Activated naive CD4-positive, alpha-beta T cell treated with anti-CD3 and anti-CD28 coated beads for 36 hours (primary cell): ENCODE data around the gene NPVF. TPM values are rescaled to one million over a fixed set of nuclear protein-coding genes. Genes with fewer than 3 reads are reported as not detected.

ENCODE experiments used
- CTCF ChIA-PET: fragments of 350-600 bp; sonication (Branson Sonifier 250); formaldehyde crosslinking; loops from one replicate; lab custom pipeline; 2021; ENCODE audit warnings: antibody characterized with exemption; lab: Charles Lee
- DNase-seq: peaks from one replicate; pipeline ENCODE4 v3.0.0-alpha.2; 2020
- H3K27ac Mint-ChIP-seq: one replicate; pipeline ENCODE4 v1.8.0; 2021; ENCODE audit warnings: mild to moderate bottlenecking, mixed read lengths
- H3K27me3 Mint-ChIP-seq: one replicate; pipeline ENCODE4 v1.8.0; 2021; ENCODE audit warnings: low read depth, mixed read lengths
- H3K36me3 Mint-ChIP-seq: one replicate; pipeline ENCODE4 v1.8.0; 2021; ENCODE audit warnings: low read depth, mixed read lengths
- H3K4me1 Mint-ChIP-seq: one replicate; pipeline ENCODE4 v1.8.0; 2021; ENCODE audit warnings: low read depth, mixed read lengths
- H3K4me3 Mint-ChIP-seq: one replicate; pipeline ENCODE4 v1.8.0; 2021; ENCODE audit warnings: mild to moderate bottlenecking, moderate library complexity, mixed read lengths
- H3K9me3 Mint-ChIP-seq: one replicate; pipeline ENCODE4 v1.8.0; 2021; ENCODE audit warnings: mixed read lengths
- intact Hi-C: fragments of 100-400 bp; cut with micrococcal nuclease; formaldehyde crosslinking; loops from one replicate; pipeline ENCODE4 v1.15.1; 2023
- total RNA-seq, 2 experiments: library from RNA; stranded (reverse); gene quantifications; one replicate each; pipeline ENCODE4 v1.2.3, GENCODE V29; 2021

The NPVF gene
- total RNA-seq, 2 experiments from 2014 or later: not detected

DNA sequence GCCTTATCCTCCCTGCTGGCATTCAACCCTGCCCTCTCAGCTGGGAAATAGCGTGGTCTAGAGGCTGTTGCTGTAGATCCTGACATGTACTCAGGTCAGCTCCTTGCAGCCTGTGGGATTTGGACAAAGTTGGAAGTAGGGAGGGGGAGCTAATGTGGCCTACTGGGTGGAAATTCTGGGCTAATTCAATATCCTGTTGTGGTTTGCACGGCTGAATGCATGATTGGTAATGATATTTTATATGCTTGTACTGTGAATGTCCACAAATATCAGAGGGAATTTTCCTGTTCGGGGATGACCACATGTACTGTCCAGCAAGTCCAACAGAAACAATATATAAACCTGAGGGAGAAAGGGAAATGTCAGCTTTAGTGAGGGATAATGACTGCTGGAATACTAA is 22.1 kb upstream of the NPVF start:
- Mint-ChIP-seq H3K9me3 (no peaks in the 10 kb centered on the region), H3K36me3 (no peaks in the 10 kb centered on the region), H3K27me3 (no peaks in the 10 kb centered on the region), H3K27ac (no peak overlapping the region), H3K4me1 (no peaks in the 10 kb centered on the region), H3K4me3 (no peak overlapping the region)
- CTCF ChIA-PET: interaction anchor here (1.0 to 3.0 kb wide), 3 partner anchors 9 to 315 kb away, joined by 3 to 10 read pairs (median 6); no protein-coding TSS in a partner anchor
- no peak for DNase-seq
- intact Hi-C loops: no loop called here

DNA sequence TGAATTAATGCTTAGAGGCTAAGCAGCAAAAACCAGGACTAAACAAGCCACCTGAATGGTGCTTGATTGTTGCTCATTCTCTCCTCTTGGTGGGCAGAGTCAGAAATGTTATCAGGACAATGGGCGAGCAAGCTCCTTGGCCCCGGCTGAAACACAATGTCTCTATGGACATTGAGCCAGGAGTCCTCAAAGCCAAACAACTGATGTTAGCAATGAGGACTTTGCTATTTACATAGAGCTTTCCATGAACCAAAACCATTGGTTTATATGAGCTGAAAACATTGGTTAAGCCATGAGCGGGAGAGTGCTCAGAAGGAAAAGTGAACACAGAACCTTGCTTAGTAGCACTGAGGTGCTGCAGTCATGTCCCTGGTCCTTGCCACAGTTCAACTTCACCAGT is 21.5 kb upstream of the NPVF start:
- no peak for DNase-seq
- intact Hi-C loops: no loop called here
- H3K27ac Mint-ChIP-seq: no peak overlapping the region
- H3K9me3 Mint-ChIP-seq: no peaks in the 10 kb centered on the region
- H3K27me3 Mint-ChIP-seq: no peaks in the 10 kb centered on the region
- H3K4me1 Mint-ChIP-seq: no peaks in the 10 kb centered on the region
- no peak overlapping the region for H3K4me3 Mint-ChIP-seq
- CTCF ChIA-PET: interaction anchor here (1.0 to 3.0 kb wide), 2 partner anchors 10 to 316 kb away, joined by 3 to 10 read pairs; no protein-coding TSS in a partner anchor
- no peaks in the 10 kb centered on the region for H3K36me3 Mint-ChIP-seq

DNA sequence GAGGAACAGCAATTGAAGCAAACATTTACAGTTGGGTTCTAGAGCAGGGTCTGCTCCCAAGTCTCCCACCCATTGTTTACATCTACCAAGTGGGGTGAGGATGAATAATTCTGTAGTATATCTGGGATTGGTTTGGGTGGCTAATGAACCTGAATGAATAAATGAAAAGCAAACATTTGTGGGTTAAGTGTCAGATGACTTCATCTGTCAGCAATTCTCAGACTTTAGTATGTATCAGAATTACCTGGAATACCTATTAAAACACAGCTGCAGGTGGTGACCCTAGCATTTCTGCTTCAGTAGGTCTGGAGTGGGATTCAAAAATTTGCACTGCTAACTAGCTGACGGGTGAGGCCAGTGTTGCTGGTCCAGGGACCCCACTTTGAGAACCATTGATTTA is 18.0 kb upstream of the NPVF start:
- no peaks in the 10 kb centered on the region for H3K9me3 Mint-ChIP-seq
- no peaks in the 10 kb centered on the region for H3K36me3 Mint-ChIP-seq
- no peak for DNase-seq
- peaks cover 2% of the 10 kb centered on the region for H3K27me3 Mint-ChIP-seq
- CTCF ChIA-PET: interaction anchor here (1.5 kb wide), 1 partner anchor 29 kb away, joined by 4 read pairs; no protein-coding TSS in a partner anchor
- H3K27ac Mint-ChIP-seq: no peak overlapping the region
- no peak overlapping the region for H3K4me3 Mint-ChIP-seq
- intact Hi-C loops: no loop called here
- no peaks in the 10 kb centered on the region for H3K4me1 Mint-ChIP-seq

DNA sequence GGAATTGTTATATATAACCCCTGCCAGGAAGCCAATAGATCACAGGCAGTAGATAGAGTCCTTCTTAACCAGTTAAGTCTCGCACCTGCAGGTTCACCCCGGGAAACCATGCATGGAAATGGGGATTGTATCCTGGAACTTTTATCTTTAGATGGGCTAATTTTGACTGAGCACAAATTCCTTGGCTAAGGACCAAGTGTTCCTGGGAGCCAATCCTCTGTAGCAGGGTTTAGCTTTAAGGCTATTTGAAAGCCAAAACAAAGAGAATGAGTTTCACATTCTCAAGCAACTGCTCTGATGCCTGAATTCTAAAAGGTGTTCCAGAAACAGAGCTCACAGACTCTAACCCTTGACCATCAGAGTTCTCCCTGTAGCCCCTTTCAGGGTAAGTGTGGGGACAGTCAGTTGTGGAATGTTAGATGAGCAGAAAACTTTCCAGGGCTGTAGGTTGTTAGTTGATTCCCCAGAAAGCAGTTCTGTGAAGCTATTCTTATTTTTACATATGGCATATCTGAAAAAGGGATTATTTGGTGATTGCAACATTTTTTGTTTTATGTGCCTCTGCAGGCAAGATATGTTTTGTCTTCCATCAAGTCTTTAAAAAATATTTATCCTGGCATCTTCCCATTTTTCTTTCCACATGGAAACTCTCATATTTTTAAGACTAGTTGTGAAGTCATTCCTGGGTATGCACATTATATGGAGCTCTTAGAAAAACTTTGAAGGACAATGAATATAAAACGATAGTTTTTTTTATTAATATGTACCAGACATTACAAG is 16.2 kb upstream of the NPVF start:
- Mint-ChIP-seq H3K27me3 (peaks cover 2% of the 10 kb centered on the region), H3K36me3 (no peaks in the 10 kb centered on the region), H3K27ac (no peak overlapping the region), H3K4me3 (no peak overlapping the region), H3K9me3 (no peaks in the 10 kb centered on the region), H3K4me1 (no peaks in the 10 kb centered on the region)
- no peak for DNase-seq
- intact Hi-C loops: no loop called here
- CTCF ChIA-PET: interaction anchor here (1.0 to 1.8 kb wide), 3 partner anchors 15 to 323 kb away, joined by 3 to 7 read pairs (median 6); no protein-coding TSS in a partner anchor

DNA sequence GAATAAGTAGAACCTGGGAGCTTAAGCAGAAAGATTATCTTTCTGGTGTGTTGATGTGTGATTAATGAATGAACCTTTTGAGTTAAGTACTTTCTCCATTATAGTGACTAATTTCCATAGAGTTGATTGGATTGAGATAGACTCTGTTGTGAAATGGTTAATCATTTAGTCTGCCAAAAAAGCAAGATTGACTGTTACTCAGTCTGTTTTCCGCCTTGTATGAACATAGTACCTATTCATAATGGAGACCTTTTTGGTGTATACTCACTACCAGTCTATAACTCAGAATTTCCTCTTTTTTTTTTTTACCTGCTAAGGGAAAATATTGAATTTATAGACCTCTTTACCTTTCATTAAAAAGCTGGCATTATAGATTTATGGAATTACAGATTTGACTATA is 14.4 kb upstream of the NPVF start:
- no peak for DNase-seq
- intact Hi-C loops: no loop called here
- H3K4me3 Mint-ChIP-seq: no peak overlapping the region
- H3K9me3 Mint-ChIP-seq: no peaks in the 10 kb centered on the region
- CTCF ChIA-PET: no interaction called here
- H3K27me3 Mint-ChIP-seq: peaks cover 4% of the 10 kb centered on the region
- H3K4me1 Mint-ChIP-seq: no peaks in the 10 kb centered on the region
- H3K27ac Mint-ChIP-seq: no peak overlapping the region
- no peaks in the 10 kb centered on the region for H3K36me3 Mint-ChIP-seq

DNA sequence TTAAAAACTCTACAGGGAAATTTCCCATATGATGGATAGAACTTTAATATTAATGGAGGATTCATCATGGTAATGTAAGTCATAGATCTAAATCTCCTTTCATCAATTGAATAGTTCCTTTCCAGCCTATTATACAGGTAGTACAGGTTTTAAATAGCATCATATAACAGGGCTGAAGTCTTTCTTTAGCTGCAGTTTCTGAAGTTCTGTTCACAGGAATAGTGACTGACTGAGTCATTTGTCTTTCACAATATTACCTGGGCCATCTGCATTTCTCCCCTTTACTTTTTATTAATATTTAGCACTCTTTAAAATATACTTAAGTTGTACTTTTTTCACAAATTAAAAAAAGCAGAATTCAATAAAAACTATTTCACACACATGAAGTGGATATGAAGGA is 12.6 kb upstream of the NPVF start:
- Mint-ChIP-seq H3K4me3 (no peak overlapping the region), H3K27me3 (peaks cover 4% of the 10 kb centered on the region), H3K27ac (no peak overlapping the region), H3K4me1 (no peaks in the 10 kb centered on the region), H3K9me3 (no peaks in the 10 kb centered on the region), H3K36me3 (no peaks in the 10 kb centered on the region)
- CTCF ChIA-PET: no interaction called here
- intact Hi-C loops: no loop called here
- no peak for DNase-seq

DNA sequence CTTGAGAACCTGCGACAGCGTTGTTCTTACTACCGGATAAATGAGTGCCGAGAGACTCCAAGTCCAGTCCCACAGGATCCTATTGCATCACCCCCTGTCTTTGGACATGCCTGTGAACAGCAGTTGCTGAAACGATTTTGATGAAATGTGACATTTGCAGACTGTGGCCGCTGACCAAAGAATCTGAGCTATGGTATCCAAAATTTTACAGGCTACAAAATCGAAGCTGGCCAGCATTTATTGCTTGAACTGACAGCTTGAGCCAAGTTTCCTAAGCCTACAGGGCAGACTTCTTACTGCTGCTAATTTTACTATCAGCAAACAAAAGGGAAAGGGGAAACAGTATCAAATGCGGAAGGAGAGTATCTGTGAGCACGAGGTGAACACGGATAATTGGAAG is 12.1 kb upstream of the NPVF start:
- Mint-ChIP-seq H3K4me1 (no peaks in the 10 kb centered on the region), H3K4me3 (no peak overlapping the region), H3K27ac (no peak overlapping the region), H3K27me3 (peaks cover 4% of the 10 kb centered on the region), H3K36me3 (no peaks in the 10 kb centered on the region), H3K9me3 (no peaks in the 10 kb centered on the region)
- intact Hi-C loops: no loop called here
- DNase-seq: no peak
- CTCF ChIA-PET: no interaction called here

DNA sequence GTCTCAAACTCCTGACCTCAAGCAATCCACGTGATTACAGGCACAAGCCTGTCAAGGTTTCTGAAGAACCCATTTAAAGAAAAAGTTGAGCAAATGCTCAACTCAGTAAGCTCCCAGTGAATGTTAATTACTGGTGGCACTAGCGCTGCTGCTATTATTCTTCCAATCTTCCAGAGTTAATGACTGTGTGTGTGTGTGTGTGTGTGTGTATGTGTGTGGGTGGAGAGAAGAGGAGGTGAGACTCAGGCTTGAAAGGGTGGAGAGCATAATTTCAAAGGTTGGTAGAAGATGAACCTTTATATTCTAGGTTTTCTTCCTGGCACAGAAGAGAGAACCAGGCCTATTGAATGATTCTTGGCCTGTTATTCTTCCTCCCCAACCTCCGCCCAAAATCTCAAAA is 11.6 kb upstream of the NPVF start:
- Mint-ChIP-seq H3K4me3 (no peak overlapping the region), H3K9me3 (no peaks in the 10 kb centered on the region), H3K27me3 (peaks cover 4% of the 10 kb centered on the region), H3K4me1 (no peaks in the 10 kb centered on the region), H3K27ac (no peak overlapping the region), H3K36me3 (no peaks in the 10 kb centered on the region)
- CTCF ChIA-PET: no interaction called here
- intact Hi-C loops: no loop called here
- DNase-seq: no peak

DNA sequence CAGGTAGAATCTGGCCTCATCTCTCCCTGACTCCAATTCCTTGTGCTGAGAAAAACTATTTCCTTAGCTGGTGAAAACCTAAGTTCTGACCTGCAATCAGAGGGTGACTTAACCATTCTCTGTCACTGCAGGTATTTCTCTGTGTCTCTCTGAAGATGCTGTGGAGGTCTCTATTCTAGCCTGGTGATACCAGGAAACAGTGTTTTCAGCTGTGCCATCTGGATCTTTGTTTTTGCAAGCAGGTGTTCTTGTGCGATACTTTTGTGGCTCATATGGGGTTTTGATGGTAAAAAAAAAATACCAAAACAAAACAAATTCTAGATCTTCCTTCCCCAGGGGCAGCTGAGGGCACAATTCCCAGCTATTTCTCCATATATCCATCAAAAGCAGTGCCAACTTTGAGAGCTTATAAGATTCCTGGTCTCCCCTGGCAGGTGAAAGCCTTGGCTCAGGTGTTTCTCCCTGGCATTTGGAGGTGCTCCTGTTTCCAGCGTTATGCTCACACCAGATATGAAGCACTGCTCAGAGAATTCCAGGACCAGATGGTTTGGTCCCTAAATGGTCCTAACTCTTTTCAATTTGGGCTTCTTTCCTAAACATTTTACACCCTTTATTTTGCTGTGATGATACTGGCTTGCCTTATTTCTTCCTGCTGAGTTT is 9.9 kb upstream of the NPVF start:
- no peaks in the 10 kb centered on the region for H3K36me3 Mint-ChIP-seq
- CTCF ChIA-PET: no interaction called here
- DNase-seq: no peak
- no peaks in the 10 kb centered on the region for H3K9me3 Mint-ChIP-seq
- H3K4me3 Mint-ChIP-seq: no peak overlapping the region
- no peaks in the 10 kb centered on the region for H3K4me1 Mint-ChIP-seq
- no peak overlapping the region for H3K27ac Mint-ChIP-seq
- intact Hi-C loops: no loop called here
- H3K27me3 Mint-ChIP-seq: peaks cover 4% of the 10 kb centered on the region

DNA sequence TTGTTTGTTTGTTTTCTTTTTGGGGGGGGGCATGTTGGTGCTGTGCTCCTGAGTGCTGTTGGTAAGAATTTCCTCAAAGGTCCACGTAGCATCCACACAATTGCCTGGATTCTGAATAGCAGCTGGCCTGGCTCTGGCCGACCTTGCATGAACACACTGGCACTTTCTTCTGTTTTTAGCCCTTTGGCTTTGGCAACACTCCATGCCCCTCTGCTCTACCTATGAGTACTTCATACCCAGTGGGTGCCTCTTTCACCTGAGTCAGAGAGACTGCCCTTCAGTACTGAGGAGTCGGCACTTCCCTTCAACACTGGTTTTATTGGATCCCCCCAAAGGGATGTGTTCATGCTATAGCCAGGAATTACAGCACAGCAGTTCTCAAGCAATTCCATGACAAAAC is 7.2 kb upstream of the NPVF start:
- H3K27ac Mint-ChIP-seq: no peak overlapping the region
- peaks cover 16% of the 10 kb centered on the region for H3K27me3 Mint-ChIP-seq
- H3K4me3 Mint-ChIP-seq: no peak overlapping the region
- H3K4me1 Mint-ChIP-seq: no peaks in the 10 kb centered on the region
- no peak for DNase-seq
- CTCF ChIA-PET: interaction anchor here (2.1 kb wide), 1 partner anchor 18 kb away, joined by 6 read pairs; no protein-coding TSS in a partner anchor
- H3K36me3 Mint-ChIP-seq: no peaks in the 10 kb centered on the region
- intact Hi-C loops: no loop called here
- H3K9me3 Mint-ChIP-seq: no peaks in the 10 kb centered on the region

DNA sequence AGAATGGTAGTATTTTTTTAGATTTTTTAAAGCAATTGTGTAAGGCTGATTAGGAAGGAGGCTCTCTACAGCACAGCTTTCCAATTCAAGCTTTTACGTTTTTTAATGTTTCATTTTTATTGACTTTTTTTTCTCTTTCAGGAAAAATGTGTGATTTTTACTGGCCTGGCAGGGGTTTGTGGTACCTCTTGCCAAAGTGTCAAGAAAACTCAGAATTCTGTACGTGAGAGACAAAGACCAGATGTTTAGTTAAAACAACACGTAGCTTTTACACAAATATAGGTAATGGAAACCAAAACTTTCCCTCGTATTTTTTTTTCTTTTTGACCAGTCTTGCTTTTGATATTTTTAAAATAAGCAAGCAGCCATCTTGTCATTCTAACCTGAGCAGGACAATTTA is 6.0 kb upstream of the NPVF start:
- Mint-ChIP-seq H3K9me3 (no peaks in the 10 kb centered on the region), H3K36me3 (no peaks in the 10 kb centered on the region), H3K4me1 (no peaks in the 10 kb centered on the region), H3K4me3 (no peak overlapping the region), H3K27ac (no peak overlapping the region), H3K27me3 (peaks cover 20% of the 10 kb centered on the region)
- no peak for DNase-seq
- intact Hi-C loops: no loop called here
- CTCF ChIA-PET: no interaction called here

DNA sequence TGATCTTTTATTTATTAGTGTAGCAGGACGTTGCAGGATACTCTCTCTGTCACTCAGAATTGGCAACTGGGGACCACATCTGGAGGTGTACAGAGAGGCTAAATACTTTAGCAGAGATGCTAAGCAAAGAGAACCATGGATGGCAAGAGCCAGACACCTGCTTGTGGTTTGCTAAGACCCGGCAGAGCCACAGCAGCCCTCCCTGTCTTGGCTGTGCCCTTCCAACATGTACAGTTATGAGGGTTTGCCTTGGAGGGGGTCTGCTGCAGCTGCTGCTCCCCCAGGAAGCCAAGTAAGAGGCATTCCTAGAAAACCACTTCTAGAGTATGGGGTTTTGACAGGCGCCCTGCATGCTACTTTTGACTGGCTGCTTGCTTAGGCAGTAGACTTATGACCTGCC is 5.1 kb downstream of the NPVF start:
- no peak for DNase-seq
- CTCF ChIA-PET: interaction anchor here (0.8 kb wide), 1 partner anchor 13 kb away, joined by 3 read pairs; no protein-coding TSS in a partner anchor
- no peak overlapping the region for H3K4me3 Mint-ChIP-seq
- no peaks in the 10 kb centered on the region for H3K9me3 Mint-ChIP-seq
- H3K36me3 Mint-ChIP-seq: no peaks in the 10 kb centered on the region
- no peak overlapping the region for H3K27ac Mint-ChIP-seq
- intact Hi-C loops: no loop called here
- no peaks in the 10 kb centered on the region for H3K4me1 Mint-ChIP-seq
- H3K27me3 Mint-ChIP-seq: peaks cover 19% of the 10 kb centered on the region

DNA sequence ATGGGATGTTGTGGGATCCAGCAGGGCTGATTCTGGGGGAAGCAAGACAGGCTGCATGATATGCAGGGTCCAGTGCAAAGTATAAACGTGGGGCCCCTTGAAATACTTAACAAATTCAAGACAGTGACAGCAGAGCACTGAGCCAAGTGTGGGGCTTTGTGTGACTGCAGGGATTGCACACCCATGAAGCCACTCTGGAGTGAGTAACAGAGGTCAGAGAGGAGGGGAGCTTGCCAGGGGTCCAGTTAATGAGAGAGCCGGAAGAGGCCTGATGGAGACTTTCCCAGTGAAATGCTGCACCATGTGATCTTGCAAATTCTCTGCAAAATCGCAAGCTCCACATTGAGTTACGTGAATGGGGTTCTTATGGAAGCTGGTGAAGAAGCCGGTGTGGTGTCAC is 5.6 kb downstream of the NPVF start:
- CTCF ChIA-PET: interaction anchor here (0.8 kb wide), 1 partner anchor 12 kb away, joined by 3 read pairs; no protein-coding TSS in a partner anchor

More for the DNA sequence above, 5.6 kb downstream of the NPVF start:
- no peaks in the 10 kb centered on the region for H3K9me3 Mint-ChIP-seq
- DNase-seq: no peak
- H3K36me3 Mint-ChIP-seq: no peaks in the 10 kb centered on the region
- H3K27ac Mint-ChIP-seq: no peak overlapping the region
- no peaks in the 10 kb centered on the region for H3K4me1 Mint-ChIP-seq
- H3K27me3 Mint-ChIP-seq: peaks cover 19% of the 10 kb centered on the region
- intact Hi-C loops: no loop called here
- H3K4me3 Mint-ChIP-seq: no peak overlapping the region
